ENCODE measurements around the gene SRP9.
"Not testable (repeated sequence)": the region's sequence is repeated elsewhere in the genome, so short reads cannot be mapped to it uniquely, and the experiment has no call there.

The SRP9 gene

GRCh38 chr1:225757927-225758656 lies 19.5 kb upstream of the SRP9 start:
- DNase-seq = no peak

DNA sequence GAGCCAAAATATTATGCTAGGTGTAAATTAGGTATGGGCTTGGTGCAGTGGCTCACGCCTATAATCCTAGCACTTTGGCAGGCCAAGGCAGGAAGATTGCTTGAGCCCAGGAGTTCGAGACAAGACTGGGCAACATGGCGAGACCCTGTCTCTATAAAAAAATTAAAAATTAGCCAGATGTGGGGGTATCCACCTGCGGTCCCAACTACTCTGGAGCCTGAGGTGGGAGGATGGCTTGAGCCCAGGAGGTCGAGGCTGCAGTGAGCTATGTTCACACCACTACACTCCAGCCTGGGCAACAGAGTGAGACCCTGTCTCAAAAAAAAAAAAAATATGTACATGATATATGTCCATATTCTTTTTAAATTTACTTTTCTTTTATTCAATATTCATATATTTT lies 17.7 kb upstream of the SRP9 start:
- not testable (repeated sequence) for DNase-seq

DNA sequence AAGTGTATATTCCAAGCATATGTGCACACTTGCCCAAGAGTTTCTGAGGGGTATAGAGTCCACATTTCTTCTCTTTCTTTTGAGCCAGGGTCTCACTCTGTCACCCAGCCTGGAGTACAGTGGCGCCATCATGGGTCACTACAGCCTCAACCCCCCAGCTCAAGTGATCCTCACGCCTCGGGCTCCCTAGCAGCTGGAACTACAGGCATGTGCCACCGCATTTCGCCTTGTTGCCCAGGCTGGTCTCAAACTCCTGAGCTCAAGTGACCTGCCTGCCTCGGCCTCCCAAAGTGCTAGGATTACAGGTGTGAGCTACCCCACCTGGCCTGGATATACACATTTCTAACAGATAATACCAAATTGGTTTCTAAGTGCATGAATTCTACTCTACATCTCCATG lies 17.1 kb upstream of the SRP9 start:
- DNase-seq = no peak

DNA sequence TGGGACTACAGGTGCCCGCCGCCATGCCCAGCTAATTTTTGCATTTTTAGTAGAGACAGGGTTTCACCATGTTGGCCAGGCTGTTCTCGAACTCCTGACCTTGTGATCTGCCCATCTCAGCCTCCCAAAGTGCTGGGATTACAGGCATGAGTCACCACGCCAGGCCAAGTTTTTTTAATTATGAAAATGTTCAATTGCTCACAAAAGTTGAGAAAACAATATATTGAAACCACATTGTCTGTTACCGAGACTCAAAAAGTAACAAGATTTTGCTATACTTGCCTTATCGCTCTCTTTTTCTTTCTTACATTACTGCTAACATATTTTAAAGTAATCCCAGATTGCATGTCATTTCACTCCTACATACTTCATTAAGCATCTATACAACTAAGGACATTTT lies 16.2 kb upstream of the SRP9 start:
- DNase-seq = not testable (repeated sequence)

GRCh38 chr1:225762002-225762441 lies 15.6 kb upstream of the SRP9 start:
- no peak for DNase-seq

DNA sequence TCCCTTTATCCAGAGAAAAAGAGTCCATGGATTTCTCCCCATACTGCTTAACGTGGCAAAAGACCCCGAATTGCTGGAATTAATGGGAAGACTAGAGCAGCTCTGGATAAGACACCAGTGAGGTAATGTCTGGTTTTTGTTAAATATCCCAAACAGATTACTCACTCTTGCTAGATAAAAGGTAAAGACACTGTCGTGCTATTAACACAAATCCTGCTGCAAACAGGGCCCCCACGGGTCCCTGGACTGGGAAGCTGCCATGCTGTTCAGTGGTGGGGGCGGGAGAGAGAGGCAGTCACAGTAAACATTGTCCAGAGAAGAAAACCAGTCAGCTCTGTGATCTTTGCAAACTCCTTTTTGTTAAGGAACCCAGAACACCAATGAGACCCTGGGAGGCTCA lies 15.2 kb upstream of the SRP9 start:
- no peak for DNase-seq

- DNase-seq = no peak
Measured at GRCh38 chr1:225763716-225764548, 13.7 kb upstream of the SRP9 start.

DNA sequence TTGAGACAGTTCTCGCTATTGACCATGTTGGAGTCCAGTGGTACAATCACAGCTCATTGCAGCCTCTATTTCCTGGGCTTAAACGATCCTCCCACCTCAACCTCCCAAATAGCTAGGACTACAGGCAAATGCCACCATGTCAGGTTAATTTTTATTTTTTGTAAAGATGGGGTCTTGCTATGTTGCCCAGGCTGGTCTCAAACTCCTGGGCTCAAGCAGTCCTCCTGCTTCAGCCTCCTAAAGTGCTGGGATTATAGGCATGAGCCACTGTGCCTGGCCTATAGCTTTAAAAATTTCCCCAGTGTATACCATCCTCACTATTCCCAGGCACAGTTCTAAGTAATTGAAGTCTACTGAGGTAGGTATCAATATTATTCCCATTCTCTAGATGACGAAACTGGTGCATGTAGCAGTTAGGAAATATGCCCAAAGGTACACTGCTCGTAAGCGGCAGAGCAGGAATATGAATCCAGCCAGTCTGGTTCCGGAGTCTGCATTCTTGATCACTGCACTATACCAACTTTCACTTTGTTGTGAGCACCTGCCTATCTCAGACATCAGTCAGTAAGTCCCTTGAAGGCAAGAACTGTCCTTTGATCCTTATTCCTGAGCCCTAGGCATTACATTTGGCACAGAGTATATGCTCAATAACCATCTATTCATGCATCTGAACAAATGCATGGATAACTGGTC lies 11.5 kb upstream of the SRP9 start:
- no peak for DNase-seq

DNA sequence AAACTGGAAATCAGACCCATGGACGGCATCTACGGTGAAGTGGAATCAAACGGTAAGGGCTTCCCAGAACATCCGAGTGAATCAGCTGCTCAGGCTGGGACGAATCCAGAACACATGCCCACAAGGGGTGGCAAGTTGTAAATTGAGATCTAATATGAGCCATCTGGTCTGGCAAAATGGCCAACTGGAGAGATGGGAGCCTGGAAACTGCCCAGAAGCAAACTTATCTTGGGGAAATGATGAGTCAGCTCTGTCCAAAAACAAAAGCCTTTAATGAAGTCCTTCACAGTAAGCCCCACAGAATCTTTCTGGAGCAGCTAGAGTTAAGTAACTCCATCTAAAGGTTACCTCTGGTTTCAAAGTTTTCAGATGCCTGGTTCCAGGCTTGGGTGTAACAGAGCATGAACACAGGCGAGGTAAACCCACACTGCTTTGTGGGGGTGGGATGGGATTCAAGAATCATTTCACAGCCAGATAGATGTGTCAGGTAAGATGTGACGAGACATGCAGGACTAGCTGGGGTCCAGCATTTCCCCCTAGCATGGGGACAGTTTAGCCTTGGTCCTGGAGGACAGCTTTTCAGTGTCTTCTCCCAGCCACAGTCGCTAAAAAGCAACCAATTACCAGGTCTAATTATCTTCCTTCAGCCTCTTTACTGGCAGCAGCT lies 10.5 kb upstream of the SRP9 start:
- DNase-seq = no peak

- DNase-seq = no peak
Measured at GRCh38 chr1:225767634-225768540, 9.7 kb upstream of the SRP9 start.

GRCh38 chr1:225768662-225769426 lies 8.8 kb upstream of the SRP9 start:
- no peak for DNase-seq

- DNase-seq = no peak
Measured at GRCh38 chr1:225769687-225770086, 7.9 kb upstream of the SRP9 start.

GRCh38 chr1:225770561-225771248 lies 6.9 kb upstream of the SRP9 start:
- DNase-seq = no peak

DNA sequence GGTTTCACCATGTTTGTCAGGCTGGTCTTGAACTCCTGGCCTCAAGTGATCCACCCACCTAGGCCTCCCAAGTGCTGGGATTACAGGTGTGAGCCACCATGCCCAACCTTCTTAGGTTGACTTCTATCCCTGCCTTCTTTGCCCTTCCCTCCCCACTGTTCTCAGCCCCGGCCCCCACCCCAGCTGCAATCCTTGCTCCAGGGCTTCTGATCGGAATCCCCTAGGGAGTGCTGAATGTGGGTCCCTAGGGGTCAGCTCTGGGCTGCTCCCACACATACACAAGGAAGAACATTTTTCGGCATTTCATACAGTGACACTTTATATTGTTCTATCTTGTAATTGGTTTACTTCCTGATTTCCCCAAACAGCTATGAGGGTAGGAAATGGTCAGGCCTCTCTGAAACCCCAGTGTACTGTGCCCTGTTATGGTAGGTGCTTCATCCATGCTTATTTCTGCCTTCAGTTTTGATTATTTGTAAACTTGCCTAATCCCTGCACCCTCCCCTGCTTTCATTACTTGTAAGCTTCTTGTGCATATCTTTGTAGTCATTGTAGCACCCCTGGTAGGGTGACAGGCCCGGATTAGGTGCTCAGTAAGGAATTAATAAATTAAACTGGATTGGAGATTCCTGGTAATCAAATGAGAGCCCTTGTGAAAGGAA lies 5.8 kb upstream of the SRP9 start:
- no peak for DNase-seq

DNA sequence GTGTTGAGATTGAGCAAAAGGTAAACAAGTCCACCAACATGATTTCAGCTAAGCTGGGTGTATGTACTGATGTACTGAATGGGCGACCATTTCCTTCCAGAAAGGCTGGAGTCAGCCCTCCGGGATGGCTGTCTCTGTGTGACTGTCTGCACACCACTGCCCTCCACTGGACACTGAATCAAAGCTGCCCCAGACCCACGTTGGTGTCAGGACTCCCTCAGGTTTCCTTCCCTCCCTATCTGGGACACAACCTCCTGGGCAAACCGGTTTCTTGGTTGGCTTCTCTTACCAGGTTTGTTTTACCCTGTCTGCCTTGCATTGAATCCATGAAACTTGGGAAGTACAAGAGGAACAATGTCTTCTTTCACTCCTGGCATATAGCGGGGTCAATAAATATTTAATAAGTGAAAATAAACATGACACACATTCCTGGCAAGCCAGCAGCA lies 5.3 kb upstream of the SRP9 start:
- peak; percentile 58 for DNase-seq

DNA sequence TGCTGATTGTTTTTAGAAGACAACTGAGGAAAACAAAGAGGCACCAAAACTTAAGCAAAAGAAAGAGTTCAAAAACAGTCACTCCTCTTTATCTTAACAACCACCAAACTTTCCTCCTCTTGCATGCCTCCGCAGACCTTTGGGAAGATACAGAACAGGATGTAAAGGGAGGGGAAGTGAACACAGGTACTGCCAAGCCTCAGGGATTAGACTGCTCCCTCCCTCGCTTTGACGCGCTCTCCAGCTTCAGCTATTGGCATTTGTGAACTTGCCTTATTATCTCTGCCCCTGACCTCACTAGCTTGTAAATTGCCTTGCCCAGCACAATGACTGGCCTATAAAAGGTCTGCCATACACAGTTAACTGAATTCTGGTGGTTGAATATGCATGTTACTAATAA lies 4.8 kb upstream of the SRP9 start:
- no peak for DNase-seq

DNA sequence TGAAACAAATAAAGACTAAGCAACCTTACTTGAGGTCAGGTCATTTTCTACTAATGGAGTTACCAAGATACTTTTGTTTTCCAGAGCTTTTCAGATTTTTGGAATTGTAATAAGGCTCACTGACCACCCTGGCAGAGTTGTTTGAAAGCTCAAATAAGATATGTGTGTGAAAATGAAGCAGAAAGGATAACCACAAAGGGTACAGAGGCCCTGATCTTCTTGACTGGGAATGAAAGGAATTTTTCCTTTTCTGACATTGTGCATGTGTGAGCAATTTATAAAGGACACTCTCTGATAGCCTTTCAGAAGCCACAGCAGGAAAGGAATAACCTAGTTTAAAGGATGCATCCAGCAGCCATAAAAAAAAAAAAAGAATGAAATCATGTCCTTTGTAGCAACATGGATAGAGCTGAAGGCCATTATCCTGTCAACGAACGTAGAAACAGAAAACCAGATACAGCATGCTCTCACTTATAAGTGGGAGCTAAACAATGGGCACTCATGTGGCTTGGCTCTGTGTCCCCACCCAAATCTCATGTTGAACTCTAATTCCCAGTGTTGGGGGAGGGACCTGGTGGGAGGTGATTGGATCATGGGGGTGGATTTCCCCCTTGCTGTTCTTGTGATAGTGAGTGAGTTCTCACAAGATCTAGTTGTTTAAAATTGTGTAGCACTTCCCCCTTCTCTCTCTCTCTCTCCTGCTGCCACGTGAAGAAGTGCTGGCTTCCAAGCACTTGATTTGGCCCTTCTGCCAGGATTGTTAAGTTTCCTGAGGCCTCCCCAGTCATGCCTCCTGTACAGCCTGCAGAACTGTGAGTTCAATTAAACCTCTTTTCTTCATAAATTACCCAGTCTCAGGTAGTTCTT lies 3.1 kb upstream of the SRP9 start:
- no peak for DNase-seq

DNA sequence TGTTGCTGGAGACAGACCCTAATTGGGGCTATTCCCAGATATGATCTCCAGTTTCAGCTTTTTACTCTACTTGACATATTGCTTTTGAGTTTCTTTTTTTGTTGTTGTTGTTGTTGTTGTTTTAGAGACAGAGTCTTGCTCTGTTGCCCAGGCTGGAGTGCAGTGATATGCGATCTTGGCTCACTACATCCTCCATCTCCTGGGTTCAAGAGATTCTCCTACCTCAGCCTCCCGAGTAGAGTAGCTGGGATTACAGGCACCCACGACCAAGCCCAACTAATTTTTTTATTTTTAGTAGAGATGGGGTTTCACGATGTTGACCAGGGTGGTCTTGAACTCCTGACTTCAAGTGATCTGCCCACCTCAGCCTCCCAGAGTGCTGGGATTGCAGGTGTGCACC lies 1.3 kb upstream of the SRP9 start:
- no peak for DNase-seq

- no peak for DNase-seq
Measured at GRCh38 chr1:225777058-225777582, 506 bp upstream of the SRP9 start.

All from NK-92 treated with Interleukin-12 subunit alpha and Interleukin-12 subunit beta, amount 100 ng/mL, for 24 hours (cell line).